Esophagus squamous epithelium (tissue), 4 donors: ENCODE measurements around the gene NUDT22.

Experiments
- CTCF ChIP-seq, 6 experiments: fragments of 450-650 bp in 4 of 6; fragments of 200-600 bp in 2 of 6; sonication (generic) in 2 of 6; IDR thresholded peaks; one replicate each; pipeline ENCODE4 v1.5.1; 2016 to 2019; ENCODE audit warnings: antibody characterized with exemption in 6 of 6, mild to moderate bottlenecking in 4 of 6, moderate library complexity in 4 of 6
- POLR2A ChIP-seq, 4 donors: fragments of 450-650 bp; IDR thresholded peaks; one replicate each; pipeline ENCODE4 v1.6.1; 2017; ENCODE audit warnings: antibody characterized with exemption in 4 of 4, mild to moderate bottlenecking in 4 of 4, moderate library complexity in 3 of 4

- TF ChIP-seq CTCF (IDR thresholded peaks at IDR 0.05) (no peak), POLR2A (IDR thresholded peaks at IDR 0.05) (no peak)
Observed at GRCh38 chr11:64239662-64240434, 13.8 kb downstream of the NUDT22 start.
